HG02840 (cell line): Measurements from ENCODE around the gene B4GALT1.
"Not testable (repeated sequence)": the region's sequence is repeated elsewhere in the genome, so short reads cannot be mapped to it uniquely, and the experiment has no call there.

Experiments used
- ATAC-seq: cut with Tn5 transposase; IDR thresholded peaks from one replicate; pipeline ENCODE4 v1.9.1; 2021; ENCODE audit warnings: mild to moderate bottlenecking, moderate library complexity, moderate number of reproducible peaks; ENCODE audit not compliant: unreplicated experiment, low FRiP score

Gene B4GALT1

GRCh38 chr9:33185858-33186257 is 18.7 kb upstream of the B4GALT1 start:
- ATAC-seq: no peak

- no peak for ATAC-seq
Measured at GRCh38 chr9:33185406-33185805, 18.3 kb upstream of the B4GALT1 start.

DNA sequence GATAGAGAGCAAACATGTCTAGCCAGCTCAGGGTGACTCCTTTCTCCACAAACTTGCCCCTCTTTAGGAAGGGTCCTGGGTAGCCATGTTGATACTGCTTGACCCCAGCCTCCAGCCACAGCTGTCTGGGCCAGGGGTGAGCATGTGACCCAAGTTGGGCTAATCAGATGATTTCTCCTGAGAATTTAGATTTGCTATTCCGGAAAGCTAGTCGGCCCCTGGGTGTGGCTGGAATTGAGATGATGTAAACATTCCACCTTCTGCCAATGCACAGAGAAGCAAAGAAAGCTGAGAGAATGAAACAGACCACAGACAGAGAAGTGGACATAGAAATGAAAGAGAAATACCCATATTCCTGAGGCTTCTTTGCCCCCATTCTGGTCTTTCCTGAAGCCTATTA is 17.8 kb upstream of the B4GALT1 start:
- ATAC-seq: no peak

DNA sequence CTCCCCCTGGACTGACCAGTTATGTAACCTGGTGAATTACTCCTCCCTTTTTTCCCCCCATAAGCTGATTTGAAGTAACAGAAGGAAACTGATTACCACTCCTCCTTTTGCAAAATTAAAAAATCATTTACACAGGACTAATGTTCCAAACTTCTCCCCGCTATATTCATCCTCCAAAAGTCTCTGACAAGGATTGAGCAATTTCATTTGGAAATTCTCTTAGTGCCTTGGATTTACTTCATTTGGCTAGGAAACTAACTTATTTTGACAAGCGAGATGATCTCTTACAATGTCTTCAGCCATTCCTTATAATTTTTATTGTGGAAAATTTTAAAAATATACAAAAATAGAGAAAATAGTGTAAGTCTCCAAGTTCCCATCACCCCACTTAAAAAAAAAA is 15.4 kb upstream of the B4GALT1 start:
- no peak for ATAC-seq

GRCh38 chr9:33180526-33181184 is 13.5 kb upstream of the B4GALT1 start:
- ATAC-seq: no peak

GRCh38 chr9:33178972-33179697 is 12.0 kb upstream of the B4GALT1 start:
- no peak for ATAC-seq

- ATAC-seq: peak; percentile 69
Measured at GRCh38 chr9:33177639-33178038, 10.5 kb upstream of the B4GALT1 start.

- no peak for ATAC-seq
Measured at GRCh38 chr9:33177086-33177485, 9.9 kb upstream of the B4GALT1 start.

GRCh38 chr9:33175649-33176325 is 8.7 kb upstream of the B4GALT1 start:
- no peak for ATAC-seq

DNA sequence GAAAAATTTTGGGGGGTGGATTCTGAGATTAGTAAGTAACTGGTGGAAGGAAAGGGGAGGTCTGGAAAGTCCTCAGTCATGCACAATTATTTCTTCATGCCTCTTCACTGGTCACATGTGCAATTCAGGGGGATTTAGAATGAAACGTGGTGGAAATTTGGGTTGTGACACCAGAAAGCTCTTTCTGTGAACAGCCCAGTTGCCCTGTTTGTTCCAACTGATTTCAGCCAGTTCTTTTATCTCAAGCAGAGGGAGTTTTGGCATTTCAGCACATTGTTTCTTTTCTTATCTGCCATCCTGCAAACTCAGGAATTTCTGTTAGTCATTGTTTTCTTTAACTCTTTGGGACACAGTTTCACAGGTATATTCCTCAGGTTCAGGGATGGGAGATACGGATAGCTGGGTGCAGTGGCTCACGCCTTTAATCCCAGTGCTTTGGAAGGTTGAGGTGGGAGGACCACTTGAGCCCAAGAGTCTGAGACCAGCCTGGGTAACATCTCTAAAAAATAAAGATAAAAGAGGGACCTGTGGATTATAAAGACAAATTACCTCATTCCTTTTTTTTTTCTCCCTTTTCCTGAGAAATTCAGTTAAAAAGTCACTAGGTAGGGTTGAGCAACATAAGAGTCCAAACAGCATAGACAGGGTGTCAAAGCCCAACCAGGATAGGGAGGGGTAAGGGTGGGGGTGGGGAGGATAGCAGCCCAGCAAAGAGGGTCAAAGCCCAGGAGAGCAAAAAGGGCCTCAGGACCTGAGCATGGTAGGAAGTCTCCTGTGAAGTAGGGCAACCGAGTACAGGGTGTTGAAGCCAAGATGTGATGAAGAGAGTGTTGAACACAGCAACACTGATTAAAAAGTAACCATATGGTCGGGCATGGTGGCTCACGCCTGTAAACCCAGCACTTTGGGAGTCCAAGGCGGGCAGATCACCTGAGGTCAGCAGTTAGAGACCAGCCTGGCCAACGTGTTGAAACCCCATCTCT is 5.4 kb upstream of the B4GALT1 start:
- ATAC-seq: no peak

DNA sequence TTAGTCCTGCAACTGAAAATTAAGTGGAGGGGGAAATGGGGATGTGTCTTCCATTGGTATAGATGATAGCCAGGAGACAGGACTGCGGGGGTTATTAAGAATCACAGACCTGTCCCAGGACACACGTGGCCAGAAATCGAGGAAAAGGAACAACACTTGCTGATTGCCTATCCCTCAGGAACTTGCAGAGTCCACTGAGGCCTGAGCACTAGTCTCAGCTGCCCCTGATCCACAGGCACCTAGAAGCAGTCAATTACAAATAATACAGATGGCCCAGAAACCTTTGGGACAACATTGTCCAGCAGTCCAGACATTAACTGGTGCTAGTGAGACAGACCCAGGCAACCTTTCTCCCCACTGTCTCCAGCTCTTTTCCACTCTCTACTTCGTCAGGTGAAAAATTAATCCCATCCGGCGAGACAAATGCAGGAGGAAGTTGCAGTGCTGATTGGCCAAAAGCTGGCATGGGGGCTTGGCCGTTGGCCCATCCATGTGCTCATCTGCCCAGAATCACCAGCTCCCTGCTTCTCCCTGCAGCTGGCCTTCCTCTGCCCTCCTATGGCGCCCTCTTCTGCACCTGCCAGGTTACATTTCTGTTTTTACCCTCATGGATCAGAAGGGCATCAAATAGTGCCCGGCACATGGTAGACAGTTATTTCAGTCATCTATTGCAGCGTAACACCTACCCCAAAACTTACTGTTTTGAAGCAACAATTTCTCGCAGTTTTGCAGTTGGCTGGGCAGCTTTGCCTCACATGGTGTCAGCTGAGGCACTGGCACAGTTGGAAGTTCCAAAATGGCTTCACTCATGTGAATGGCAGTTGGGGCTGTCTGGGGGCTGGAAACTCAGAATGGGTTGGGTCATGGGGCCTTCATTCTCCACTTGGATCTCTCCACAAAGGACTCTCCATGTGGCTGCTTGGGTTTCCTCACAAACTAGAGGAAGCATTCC is 3.6 kb upstream of the B4GALT1 start:
- no peak for ATAC-seq

DNA sequence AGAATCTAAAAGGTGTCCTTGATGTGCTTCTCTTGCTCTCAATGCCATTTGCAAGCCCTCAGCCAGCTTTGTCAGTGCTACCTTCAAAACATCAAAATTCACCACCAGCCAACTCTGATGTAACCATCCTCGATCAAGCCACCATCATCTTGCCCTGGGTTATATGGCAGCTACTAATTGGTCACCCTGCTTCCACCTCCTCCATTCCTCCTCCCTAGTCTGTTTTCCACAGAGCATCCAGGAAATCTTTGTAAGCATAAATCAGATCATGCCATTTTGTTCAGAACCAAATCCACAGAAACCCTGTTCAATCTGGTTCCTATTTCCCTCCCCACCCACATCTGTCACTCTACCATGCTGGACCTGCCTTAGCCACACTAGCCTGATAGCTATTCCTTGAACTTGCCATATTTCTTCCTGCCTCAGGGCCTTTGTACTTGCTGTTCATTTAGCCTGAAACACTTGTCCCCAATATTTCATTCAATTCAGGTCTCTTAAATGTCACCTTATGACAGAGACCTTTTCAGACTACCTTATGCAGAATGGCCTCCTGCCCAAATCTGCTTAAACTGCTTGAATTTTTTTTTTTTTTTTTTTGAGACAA is 1.9 kb upstream of the B4GALT1 start:
- no peak for ATAC-seq

DNA sequence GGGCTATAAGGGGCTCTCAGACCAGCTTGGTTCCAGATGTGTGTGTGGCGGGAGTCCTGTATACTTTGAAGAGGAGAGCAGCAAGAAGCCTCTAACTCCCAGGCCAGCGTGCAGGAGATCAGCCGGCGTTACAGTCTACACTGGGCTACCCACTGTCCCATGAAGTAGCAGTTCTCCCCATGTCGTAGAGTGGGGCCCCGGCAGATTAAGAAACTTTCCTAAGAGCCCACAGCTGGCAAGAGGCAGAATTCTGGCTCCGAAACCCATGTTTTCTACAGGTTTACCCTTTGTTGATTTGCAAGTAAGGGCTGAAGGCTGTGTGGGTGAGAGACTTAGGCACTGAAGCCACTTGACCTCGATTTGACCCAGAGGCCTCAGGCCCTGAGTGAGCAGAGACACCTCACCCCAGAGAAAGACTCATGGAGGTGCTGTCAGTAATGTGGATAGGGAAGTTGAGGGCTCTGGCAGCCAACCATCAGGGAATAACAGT is 881 bp upstream of the B4GALT1 start:
- no peak for ATAC-seq

- peak; percentile 10 for ATAC-seq
Measured at GRCh38 chr9:33166231-33167083, 679 bp downstream of the B4GALT1 start.

GRCh38 chr9:33165263-33166151 is 1.6 kb downstream of the B4GALT1 start:
- ATAC-seq: no peak

DNA sequence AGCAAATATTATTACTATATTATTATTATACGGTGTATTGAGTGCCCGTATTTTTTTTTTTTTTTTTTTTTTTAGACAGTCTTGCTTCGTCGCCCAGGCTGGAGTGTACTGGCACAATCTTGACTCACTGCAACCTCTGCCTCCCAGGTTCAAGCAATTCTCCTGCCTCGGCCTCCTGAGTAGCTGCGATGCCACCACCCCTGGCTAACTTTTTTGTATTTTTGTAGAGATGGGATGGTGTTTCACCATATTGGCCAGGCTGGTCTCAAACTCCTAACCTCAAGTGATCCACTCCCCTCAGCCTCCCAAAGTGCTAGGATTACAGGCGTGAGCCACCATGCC is 2.2 kb downstream of the B4GALT1 start:
- ATAC-seq: not testable (repeated sequence)
